Measurements from ENCODE around the gene XG.
"Not testable (repeated sequence)": the region's sequence is repeated elsewhere in the genome, so short reads cannot be mapped to it uniquely, and the experiment has no call there.

Gene XG

DNA sequence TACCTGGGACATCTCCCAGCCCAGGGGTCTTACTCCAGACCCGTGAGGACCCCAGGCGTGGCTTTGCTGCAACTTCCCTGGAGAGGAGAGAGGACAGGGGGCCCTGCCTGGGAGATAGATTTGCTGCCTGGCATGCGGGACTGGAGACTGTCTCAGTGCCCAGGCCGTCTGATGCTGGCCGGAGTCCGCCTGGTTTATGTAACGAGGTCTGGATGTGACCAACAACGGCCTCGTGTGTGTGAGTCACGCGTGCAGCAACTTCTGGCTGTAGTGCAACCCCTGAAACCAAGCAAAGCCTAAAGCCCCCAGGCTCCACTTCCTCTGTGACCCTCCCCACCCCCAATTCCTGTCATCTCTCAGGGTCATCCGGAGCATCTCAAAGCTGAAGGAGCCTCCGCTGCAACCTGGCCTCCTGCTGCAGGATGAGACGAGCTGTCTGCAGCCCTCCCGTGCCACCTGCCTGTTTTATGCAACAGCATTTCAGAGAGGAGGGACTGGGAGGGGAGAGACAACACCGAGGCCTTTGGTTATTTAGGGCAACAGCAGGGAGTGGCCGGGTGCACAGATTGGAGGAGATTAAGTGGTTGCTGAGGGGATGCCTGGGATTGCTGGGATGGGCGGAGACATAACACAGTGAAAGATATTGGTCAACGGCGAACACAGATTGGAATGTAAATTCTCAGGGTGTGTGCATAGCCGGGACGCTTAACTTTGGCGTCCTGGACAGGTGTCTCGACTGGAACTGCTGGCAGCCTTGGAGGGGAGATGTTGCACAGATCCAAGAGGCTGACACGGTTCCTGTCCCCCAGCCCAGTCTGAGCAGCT lies 16.0 kb downstream of the XG start:
- FAIRE-seq (no peak), DNase-seq (ENCODE audit: insufficient read length) (no peak)
- no peak for TF ChIP-seq POLR2A (IDR thresholded peaks at IDR 0.05; ENCODE audit: low read depth, low read length)
- TF ChIP-seq TAF1 (IDR thresholded peaks at IDR 0.05; ENCODE audit: borderline replicate concordance, low read depth, low read length): no peak
- no peak for TF ChIP-seq POLR2AphosphoS5 (IDR thresholded peaks at IDR 0.05; ENCODE audit: low read depth, low read length)

- no peak for FAIRE-seq
- TF ChIP-seq TAF1 (IDR thresholded peaks at IDR 0.05; ENCODE audit: borderline replicate concordance, low read depth, low read length) (no peak), POLR2AphosphoS5 (IDR thresholded peaks at IDR 0.05; ENCODE audit: low read depth, low read length) (no peak), POLR2A (IDR thresholded peaks at IDR 0.05; ENCODE audit: low read depth, low read length) (no peak)
- no peak for DNase-seq (ENCODE audit: insufficient read length)
These were observed 17.8 kb downstream of the XG start for GRCh38 chrX:2769615-2770014.

DNA sequence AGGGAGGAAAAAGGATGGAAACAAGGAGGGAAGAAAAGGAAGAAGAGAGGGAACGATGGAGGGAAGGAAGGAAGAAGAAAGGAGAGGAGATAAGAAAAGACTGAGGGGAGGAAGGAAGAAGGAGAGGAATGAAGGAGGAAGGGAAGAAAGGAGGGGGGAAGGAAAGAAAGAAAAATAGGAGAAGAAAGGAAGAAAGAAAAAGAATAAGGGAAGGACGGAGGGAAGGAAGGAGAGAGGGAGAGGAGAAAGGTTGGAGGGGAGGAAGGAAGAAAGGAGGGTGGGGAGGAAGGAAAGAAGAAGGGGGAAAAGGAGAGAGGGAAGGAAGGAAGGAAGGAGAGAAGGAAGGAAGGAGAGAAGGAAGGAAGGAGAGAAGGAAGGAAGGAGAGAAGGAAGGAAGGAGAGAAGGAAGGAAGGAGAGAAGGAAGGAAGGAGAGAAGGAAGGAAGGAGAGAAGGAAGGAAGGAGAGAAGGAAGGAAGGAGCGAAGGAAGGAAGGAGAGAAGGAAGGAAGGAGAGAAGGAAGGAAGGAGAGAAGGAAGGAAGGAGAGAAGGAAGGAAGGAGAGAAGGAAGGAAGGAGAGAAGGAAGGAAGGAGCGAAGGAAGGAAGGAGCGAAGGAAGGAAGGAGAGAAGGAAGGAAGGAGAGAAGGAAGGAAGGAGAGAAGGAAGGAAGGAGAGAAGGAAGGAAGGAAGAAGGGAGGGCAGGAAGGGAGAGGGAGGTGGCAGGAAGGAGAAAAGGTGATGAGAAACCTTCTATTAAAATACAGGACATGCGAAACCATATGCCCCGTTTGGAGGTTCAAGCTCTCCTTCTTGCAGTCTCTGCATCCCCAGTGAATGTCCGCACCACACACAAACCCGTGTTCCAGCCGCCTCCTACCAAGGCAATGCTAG lies 21.6 kb downstream of the XG start:
- not testable (repeated sequence) for FAIRE-seq; DNase-seq (ENCODE audit: insufficient read length)

DNA sequence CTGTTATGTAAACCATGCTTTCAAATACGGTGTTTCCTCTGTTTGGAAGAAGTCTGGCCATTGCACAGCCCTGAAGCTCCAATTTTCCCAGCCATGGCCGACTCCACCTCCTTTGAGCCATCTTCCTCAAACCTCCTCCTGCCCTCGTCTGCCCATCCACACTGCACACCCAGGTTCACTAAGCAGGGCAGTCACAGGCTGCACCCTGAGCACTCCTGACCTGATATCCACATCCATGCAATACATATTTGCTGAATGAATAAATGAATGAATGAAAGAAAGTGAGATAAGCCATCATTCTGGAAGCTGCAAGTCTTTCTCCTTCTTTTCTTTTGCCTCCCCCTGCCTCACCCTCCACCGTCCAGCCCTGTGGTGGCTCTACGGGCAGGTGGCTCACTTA lies 22.2 kb downstream of the XG start:
- no peak for TF ChIP-seq POLR2A (IDR thresholded peaks at IDR 0.05; ENCODE audit: low read depth, low read length)
- TF ChIP-seq TAF1 (IDR thresholded peaks at IDR 0.05; ENCODE audit: borderline replicate concordance, low read depth, low read length): no peak
- TF ChIP-seq POLR2AphosphoS5 (IDR thresholded peaks at IDR 0.05; ENCODE audit: low read depth, low read length): no peak
- DNase-seq (ENCODE audit: insufficient read length) (no peak), FAIRE-seq (no peak)

DNA sequence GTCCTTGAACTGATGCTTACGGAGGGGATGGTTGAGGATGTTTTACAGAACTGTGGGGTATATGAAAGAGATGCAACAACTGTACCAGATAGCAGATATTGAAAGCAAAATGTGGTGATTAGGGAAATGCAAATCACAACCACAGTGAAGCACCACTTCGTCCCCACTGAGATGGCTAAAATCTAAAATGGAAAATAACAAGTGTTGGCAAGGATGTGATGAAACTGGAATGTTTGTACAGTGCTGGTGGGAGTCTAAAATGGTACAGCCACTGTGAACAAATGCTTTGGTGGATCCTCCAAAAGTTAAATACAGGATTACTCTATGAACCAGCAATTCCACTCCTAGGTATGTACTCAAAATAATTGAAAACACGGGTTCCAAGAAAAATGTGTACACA lies 22.9 kb downstream of the XG start:
- TF ChIP-seq TAF1 (IDR thresholded peaks at IDR 0.05; ENCODE audit: borderline replicate concordance, low read depth, low read length) (no peak), POLR2AphosphoS5 (IDR thresholded peaks at IDR 0.05; ENCODE audit: low read depth, low read length) (no peak), POLR2A (IDR thresholded peaks at IDR 0.05; ENCODE audit: low read depth, low read length) (no peak)
- no peak for FAIRE-seq
- no peak for DNase-seq (ENCODE audit: insufficient read length)

GRCh38 chrX:2780472-2781225 lies 28.8 kb downstream of the XG start:
- DNase-seq (ENCODE audit: insufficient read length); FAIRE-seq: not testable (repeated sequence)

- FAIRE-seq (no peak), DNase-seq (ENCODE audit: insufficient read length) (no peak)
- TF ChIP-seq POLR2A (IDR thresholded peaks at IDR 0.05; ENCODE audit: low read depth, low read length) (no peak), TAF1 (IDR thresholded peaks at IDR 0.05; ENCODE audit: borderline replicate concordance, low read depth, low read length) (no peak), POLR2AphosphoS5 (IDR thresholded peaks at IDR 0.05; ENCODE audit: low read depth, low read length) (no peak)
These were observed 29.4 kb downstream of the XG start for GRCh38 chrX:2781226-2781571.

GRCh38 chrX:2781698-2782097 lies 29.9 kb downstream of the XG start:
- DNase-seq (ENCODE audit: insufficient read length): no peak
- TF ChIP-seq TAF1 (IDR thresholded peaks at IDR 0.05; ENCODE audit: borderline replicate concordance, low read depth, low read length): no peak
- no peak for TF ChIP-seq POLR2AphosphoS5 (IDR thresholded peaks at IDR 0.05; ENCODE audit: low read depth, low read length)
- no peak for TF ChIP-seq POLR2A (IDR thresholded peaks at IDR 0.05; ENCODE audit: low read depth, low read length)
- FAIRE-seq: peak; percentile 74

GRCh38 chrX:2782171-2782570 lies 30.3 kb downstream of the XG start:
- FAIRE-seq (no peak), DNase-seq (ENCODE audit: insufficient read length) (no peak)
- TF ChIP-seq TAF1 (IDR thresholded peaks at IDR 0.05; ENCODE audit: borderline replicate concordance, low read depth, low read length): no peak
- no peak for TF ChIP-seq POLR2AphosphoS5 (IDR thresholded peaks at IDR 0.05; ENCODE audit: low read depth, low read length)

- FAIRE-seq: peak; percentile 75
- TF ChIP-seq TAF1 (IDR thresholded peaks at IDR 0.05; ENCODE audit: borderline replicate concordance, low read depth, low read length) (no peak), POLR2A (IDR thresholded peaks at IDR 0.05; ENCODE audit: low read depth, low read length) (no peak), POLR2AphosphoS5 (IDR thresholded peaks at IDR 0.05; ENCODE audit: low read depth, low read length) (no peak)
These were observed 30.9 kb downstream of the XG start for GRCh38 chrX:2782778-2783177.

GRCh38 chrX:2784026-2784425 lies 32.2 kb downstream of the XG start:
- TF ChIP-seq POLR2AphosphoS5 (IDR thresholded peaks at IDR 0.05; ENCODE audit: low read depth, low read length) (no peak), POLR2A (IDR thresholded peaks at IDR 0.05; ENCODE audit: low read depth, low read length) (no peak), TAF1 (IDR thresholded peaks at IDR 0.05; ENCODE audit: borderline replicate concordance, low read depth, low read length) (no peak)
- DNase-seq (ENCODE audit: insufficient read length): no peak
- no peak for FAIRE-seq

More at GRCh38 chrX:2782778-2783177, 30.9 kb downstream of the XG start:
- DNase-seq (ENCODE audit: insufficient read length): no peak
